NCI-H2081 treated with DMSO at 0.1 percent for 48 hours (cell line): ENCODE measurements around the gene PLPP4.
"Not testable (repeated sequence)": the region's sequence is repeated elsewhere in the genome, so short reads cannot be mapped to it uniquely, and the experiment has no call there.

Experiments
- DNase-seq: peaks from one replicate; lab custom pipeline; 2025; lab: John Stamatoyannopoulos, UW

The PLPP4 gene

GRCh38 chr10:120490288-120490687 is 33.3 kb downstream of the PLPP4 start:
- no peak for DNase-seq

- no peak for DNase-seq
Observed at GRCh38 chr10:120492346-120492745, 35.3 kb downstream of the PLPP4 start.

- no peak for DNase-seq
Observed at GRCh38 chr10:120493411-120494312, 36.6 kb downstream of the PLPP4 start.

DNA sequence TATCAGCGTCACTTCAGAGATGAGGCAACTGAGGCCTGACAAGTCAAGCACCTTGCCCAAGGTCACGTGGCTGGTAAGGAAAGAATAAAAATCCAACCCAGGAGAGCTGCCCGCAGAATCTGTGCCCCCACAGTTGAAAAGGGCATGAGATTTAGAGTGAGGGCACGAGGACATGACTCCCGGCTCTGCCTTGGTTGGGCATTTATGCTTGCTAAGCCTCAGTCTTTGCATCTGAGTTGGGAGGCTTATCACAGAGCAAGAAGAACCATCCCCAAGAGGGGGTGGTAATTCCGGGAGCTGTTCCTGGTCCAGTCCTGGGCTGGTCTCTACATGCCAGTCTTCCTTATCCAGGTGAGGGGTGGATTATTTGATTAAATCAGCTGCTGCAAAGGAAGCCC is 37.3 kb downstream of the PLPP4 start:
- DNase-seq: no peak

DNA sequence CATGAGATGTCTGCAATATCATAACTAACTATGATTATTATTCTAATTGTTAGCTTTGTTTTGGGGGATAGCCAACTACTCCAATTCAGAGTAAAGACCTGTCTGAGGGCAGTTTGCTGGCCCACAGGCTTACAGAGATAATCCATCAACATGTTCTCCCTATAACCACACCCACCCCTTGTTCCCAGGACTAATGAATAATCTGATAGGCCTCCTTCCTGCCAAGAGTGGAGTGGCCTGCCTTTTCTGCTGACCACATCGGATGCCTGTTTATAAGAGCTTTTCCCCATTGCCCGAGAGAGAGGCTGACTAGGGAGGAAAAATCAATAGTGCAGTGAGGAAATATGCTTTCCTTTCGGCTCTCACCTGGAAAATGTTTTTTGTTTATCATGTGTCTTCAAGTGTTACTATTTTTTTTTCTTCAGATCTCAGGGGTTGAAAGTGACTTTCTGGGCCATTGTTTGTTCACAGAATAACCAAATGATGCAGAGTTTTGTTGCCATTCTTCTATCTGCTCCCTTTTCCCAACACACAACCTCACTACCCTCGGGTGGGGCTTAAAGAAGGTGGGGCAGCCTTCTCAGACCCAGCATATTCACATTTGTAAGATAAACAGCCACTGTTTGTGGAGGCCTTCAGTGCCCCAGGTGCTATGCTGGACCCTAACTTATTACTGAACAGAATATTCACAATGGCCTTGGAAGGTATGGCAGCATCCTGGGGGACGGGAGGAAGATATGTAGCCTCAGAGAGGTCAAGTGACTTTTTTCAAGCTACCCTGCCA is 38.4 kb downstream of the PLPP4 start:
- DNase-seq: no peak

DNA sequence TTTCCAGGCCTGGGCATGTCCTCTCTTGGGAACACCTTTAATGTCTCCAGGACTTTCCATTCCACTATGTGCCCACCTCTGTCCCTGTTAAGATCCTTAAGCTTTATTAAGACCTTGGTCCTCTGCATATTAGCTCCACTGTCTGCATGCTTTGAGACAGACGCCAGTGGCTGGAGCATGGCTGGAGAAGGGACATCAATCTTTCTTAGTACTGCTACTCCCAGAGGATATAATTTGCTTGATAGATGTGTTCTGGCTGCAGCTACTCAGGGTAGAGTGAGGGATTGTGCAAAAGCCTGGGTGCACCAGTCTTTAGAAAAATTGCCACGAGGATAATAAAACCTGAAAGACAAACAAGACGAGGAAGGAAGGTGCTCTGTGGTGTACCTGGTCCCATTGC is 42.9 kb downstream of the PLPP4 start:
- DNase-seq: no peak

DNA sequence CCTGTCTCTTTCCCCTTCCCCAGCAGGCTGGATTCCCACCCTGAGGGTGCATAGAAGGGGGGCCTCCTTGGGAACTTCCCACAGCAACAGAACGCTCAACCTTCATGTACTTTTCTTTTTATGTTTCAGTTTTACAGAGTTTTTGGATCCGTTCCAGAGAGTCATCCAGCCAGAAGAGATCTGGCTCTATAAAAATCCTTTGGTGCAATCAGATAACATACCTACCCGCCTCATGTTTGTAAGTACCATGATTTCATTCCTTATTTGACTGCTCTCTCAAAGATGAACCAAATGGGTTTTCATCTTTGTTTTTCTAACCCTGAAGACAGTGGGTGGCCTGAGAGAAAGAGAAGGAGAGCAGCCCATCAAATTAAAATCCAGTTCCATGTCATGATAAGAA is 46.7 kb downstream of the PLPP4 start:
- no peak for DNase-seq

GRCh38 chr10:120504227-120504626 is 47.2 kb downstream of the PLPP4 start:
- DNase-seq: not testable (repeated sequence)

GRCh38 chr10:120505056-120505455 is 48.0 kb downstream of the PLPP4 start:
- DNase-seq: no peak

- no peak for DNase-seq
Observed at GRCh38 chr10:120505866-120506265, 48.8 kb downstream of the PLPP4 start.

GRCh38 chr10:120506674-120507073 is 49.6 kb downstream of the PLPP4 start:
- no peak for DNase-seq

DNA sequence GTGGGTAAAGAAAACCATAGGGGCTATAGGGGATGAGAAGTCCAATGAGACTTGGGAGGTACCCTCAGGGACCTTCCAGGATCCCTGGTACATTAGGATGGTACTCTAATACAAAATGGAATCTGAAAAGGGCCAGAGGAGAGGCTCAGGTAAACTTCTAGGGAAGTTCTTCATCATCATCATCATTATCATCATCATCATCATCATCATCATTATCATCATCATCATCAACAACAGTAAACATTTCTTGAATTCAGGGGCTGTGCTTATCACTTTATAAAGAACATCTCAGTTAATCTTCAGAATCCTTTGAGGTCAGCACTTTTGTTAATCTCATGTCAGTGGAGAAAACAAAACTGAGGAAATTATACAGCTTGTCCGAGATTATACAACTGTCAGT is 50.1 kb downstream of the PLPP4 start:
- no peak for DNase-seq

DNA sequence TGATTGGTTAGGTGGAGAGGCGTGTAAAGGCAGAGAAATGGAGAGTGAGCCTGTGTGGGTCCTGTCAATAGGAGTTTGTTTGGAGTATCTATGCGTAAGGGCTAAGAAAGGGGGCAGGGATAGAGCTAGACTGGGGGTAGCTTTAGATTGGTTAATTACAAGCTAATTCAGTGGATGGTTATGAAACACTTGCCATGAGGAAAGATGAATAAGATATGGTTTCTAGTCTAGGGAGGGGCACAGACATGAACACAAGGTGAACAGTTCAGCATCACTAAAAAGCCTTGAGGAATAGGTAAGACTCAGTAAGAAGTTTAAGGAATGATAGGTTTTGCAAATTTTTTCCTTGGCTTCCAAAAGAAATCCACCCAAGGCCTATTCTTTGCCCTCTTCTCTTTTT is 50.6 kb downstream of the PLPP4 start:
- no peak for DNase-seq

DNA sequence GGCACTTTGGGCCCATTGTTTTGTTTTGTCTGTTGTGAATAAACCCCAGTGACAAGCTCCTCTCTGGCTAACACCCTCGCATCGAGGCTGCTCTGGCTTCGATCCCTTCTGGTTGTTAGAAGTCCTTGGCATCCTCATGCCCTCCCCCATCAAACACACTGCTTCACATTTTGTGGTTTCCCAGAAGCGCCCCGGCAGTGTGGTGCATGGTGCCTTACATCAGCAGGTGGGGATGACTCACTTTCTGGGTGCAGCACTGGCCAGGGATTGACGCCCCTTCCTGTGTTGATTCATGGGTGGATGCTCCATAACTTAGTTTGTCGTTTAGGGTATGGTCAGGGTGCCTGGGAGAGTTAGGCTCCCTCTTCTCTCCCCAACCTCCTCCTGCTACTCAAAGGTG is 51.4 kb downstream of the PLPP4 start:
- no peak for DNase-seq

DNA sequence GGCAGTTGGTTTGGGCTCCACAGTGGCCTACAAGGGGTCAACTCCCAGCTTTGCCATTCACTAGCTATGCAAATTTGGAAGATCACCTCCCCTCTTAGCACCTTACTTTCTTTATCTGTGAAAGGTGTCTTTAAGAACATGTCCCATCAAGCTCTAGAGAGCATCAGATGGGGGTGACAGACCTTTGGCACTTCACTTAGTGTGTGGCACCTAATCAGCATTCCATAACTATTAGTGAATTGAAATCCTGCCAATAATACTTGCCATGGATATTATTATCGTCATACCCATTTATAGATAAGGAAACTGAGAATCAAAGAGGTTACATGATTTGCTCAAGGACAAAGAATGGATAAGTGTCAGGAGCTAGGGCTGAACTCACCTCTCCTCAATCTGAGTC is 51.9 kb downstream of the PLPP4 start:
- DNase-seq: no peak

GRCh38 chr10:120511165-120511564 is 54.1 kb downstream of the PLPP4 start:
- DNase-seq: no peak

- DNase-seq: no peak
Observed at GRCh38 chr10:120513307-120513796, 56.3 kb downstream of the PLPP4 start.

GRCh38 chr10:120514035-120514620 is 57.1 kb downstream of the PLPP4 start:
- no peak for DNase-seq

GRCh38 chr10:120514959-120515358 is 57.9 kb downstream of the PLPP4 start:
- DNase-seq: no peak

DNA sequence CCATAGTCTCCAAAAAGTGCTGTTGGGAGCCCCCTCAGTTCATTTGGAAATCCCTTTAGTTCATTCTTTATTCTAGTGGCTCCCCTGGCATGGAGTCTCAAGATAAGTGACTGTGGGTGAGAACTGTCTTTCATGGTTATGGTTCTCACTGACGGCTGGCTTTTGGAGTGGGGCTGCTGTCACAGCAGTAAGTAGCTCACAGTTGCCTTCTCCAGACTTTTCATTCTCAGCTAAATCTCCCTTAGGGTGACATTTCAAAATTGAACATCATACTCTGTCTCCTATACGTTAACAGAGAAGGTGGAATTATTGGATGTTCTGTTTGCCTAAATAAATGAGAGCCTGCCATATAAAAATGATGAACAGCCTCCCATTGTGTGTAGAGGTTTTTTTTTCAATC is 58.7 kb downstream of the PLPP4 start:
- DNase-seq: no peak

DNA sequence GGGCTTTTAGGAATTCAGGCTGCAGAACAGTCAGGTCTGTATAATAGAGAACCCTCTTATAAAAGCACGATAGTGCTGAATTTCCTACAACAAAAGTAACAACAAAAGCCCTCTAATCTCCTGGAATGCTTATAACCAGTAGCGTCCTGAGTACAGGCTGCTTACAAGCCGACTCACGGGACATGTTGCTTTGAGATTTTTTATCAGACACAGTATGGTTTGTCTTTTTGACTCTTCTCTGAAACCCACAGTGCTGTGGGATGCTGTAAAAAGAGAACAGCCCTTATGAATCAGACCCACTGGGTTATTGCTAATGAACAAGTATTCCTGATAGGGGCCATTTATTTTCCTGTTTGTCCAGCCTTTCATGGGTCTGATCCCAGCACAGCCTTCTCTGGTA is 59.4 kb downstream of the PLPP4 start:
- DNase-seq: no peak

DNA sequence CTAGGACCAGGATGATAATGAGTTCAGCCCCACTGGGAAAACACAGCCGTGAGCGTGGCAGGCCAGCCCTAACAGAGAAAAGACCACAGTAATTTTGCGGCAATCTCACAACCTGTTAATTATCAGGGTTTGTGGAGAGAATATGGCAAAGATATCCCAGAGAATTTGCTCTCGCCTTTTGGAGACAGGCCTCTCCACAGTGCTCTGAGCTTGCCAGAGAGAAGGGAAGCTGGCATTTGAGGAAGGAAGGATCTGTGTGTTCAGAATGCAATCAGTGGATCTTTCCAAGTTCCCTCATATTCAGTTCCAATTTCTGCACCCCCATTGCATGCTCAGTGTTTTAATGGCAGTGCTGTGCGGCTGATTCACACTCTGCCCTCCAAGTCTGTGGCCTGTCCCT is 60.2 kb downstream of the PLPP4 start:
- no peak for DNase-seq
